K562 (cell line): ENCODE measurements around the gene CCDC178. TPM values are rescaled to one million over a fixed set of nuclear protein-coding genes. Genes with fewer than 3 reads are reported as not detected.

ENCODE experiments used
- ATAC-seq: fragments of 200-7000 bp; cut with Tn5 transposase; 3 replicates; pipeline ENCODE4 v1.9.1; 2020; ENCODE audit warnings: moderate library complexity
- BruUV-seq: library from RNA; stranded (reverse); fragments of 400-500 nt; replicated peaks from 2 replicates; lab custom pipeline; 2021; lab: Mats Ljungman, UMichigan
- CTCF ChIA-PET: fragments of 300-600 bp; formaldehyde crosslinking; extraction: SDS; loops from one replicate; lab custom pipeline; 2021; ENCODE audit warnings: low intra/inter-chr PET ratio; lab: Yijun Ruan, JAX
- POLR2A ChIA-PET: fragments of 300-600, 350-650 bp; sonication (Branson Sonifier 250); formaldehyde crosslinking; extraction: SDS; loops from one replicate; lab custom pipeline; 2021; ENCODE audit warnings: antibody characterized with exemption, inconsistent platforms; lab: Yijun Ruan, JAX
- DNase-seq, 4 experiments: peaks; one replicate each; pipeline versions ENCODE4 v3.0.0 to v3.0.0-alpha.2; 2011 to 2018; ENCODE audit warnings: low spot score in 3 of 4, mixed read lengths in 3 of 4; ENCODE audit errors: extremely low read depth in 1 of 4
- FAIRE-seq: peaks from 2 replicates; lab custom pipeline; 2011; peaks lifted over from hg19 to GRCh38; lab: Jason Lieb, UNC
- H2AFZ ChIP-seq: 2 replicates; pipeline ENCODE4 v1.6.0; 2011; ENCODE audit warnings: low read depth, low read length, control low read depth, inconsistent platforms
- H3K27ac ChIP-seq: fragments of 200-600 bp; 3 replicates; pipeline ENCODE4 v1.8.0; 2011; ENCODE audit warnings: low read depth, mild to moderate bottlenecking, control low read depth, inconsistent platforms, low read length, moderate library complexity, mixed read lengths; ENCODE audit errors: extremely low read depth
- H3K27me3 ChIP-seq, 2 experiments: fragments of 300-600 bp in 1 of 2; 2 replicates in 1 of 2; 3 replicates in 1 of 2; pipeline versions ENCODE4 v1.6.0 to v1.8.0; 2011; ENCODE audit warnings: inconsistent platforms in 2 of 2, low read length in 2 of 2, mild to moderate bottlenecking in 1 of 2, mixed read lengths in 1 of 2, moderate library complexity in 1 of 2; ENCODE audit not compliant: control insufficient read depth in 2 of 2, insufficient read depth in 2 of 2
- H3K36me3 ChIP-seq: fragments of 300-600 bp; 3 replicates; pipeline ENCODE4 v1.8.0; 2011; ENCODE audit warnings: mild to moderate bottlenecking, low read length, inconsistent platforms; ENCODE audit not compliant: control insufficient read depth, insufficient read depth
- H3K4me1 ChIP-seq, 2 experiments: fragments of 200-600 bp in 1 of 2; replicated peaks in 1 of 2; 2 replicates in 1 of 2; 3 replicates in 1 of 2; pipeline versions ENCODE4 v1.5.1 to v1.8.0; 2011; ENCODE audit warnings: inconsistent platforms in 2 of 2, low read length in 2 of 2, mild to moderate bottlenecking in 1 of 2, mixed read lengths in 1 of 2, moderate library complexity in 1 of 2; ENCODE audit not compliant: control insufficient read depth in 2 of 2, insufficient read depth in 2 of 2
- H3K4me2 ChIP-seq: 2 replicates; pipeline ENCODE4 v1.6.1; 2011; ENCODE audit warnings: low read length, control low read depth, inconsistent platforms, mixed read lengths; ENCODE audit not compliant: insufficient read depth
- H3K4me3 ChIP-seq: fragments of 200-600 bp; sonication (generic), shearing (Covaris generic); 2 replicates; pipeline ENCODE4 v1.5.1; 2016; ENCODE audit warnings: control low read depth, inconsistent platforms
- H3K79me2 ChIP-seq: fragments of 200-600 bp; 3 replicates; pipeline ENCODE4 v1.8.0; 2011; ENCODE audit warnings: low read length, inconsistent platforms; ENCODE audit not compliant: control insufficient read depth, insufficient read depth
- H3K9ac ChIP-seq, 2 experiments: 2 replicates each; pipeline versions ENCODE4 v1.6.0 to v1.6.1; 2011; ENCODE audit warnings: low read depth in 2 of 2, low read length in 2 of 2, control low read depth in 1 of 2, inconsistent platforms in 1 of 2, mild to moderate bottlenecking in 1 of 2, mixed read lengths in 1 of 2; ENCODE audit not compliant: insufficient read depth in 1 of 2
- H3K9me1 ChIP-seq: one replicate; pipeline ENCODE4 v1.6.0; 2011; ENCODE audit warnings: inconsistent platforms, mild to moderate bottlenecking, low read length, moderate library complexity; ENCODE audit not compliant: control insufficient read depth, insufficient read depth
- H3K9me3 ChIP-seq: replicated peaks from 2 replicates; pipeline ENCODE4 v1.5.1; 2011; ENCODE audit warnings: low read depth, low read length, inconsistent platforms; ENCODE audit not compliant: control insufficient read depth, insufficient read depth
- H4K20me1 ChIP-seq: replicated peaks from 2 replicates; pipeline ENCODE4 v1.6.1; 2011; ENCODE audit warnings: low read length, inconsistent platforms, mixed read lengths; ENCODE audit not compliant: control insufficient read depth, insufficient read depth
- CBX8 ChIP-seq: fragments of 200-600 bp; sonication (generic); IDR thresholded peaks from 2 replicates; pipeline ENCODE4 v1.6.1; 2012; ENCODE audit warnings: borderline replicate concordance, mixed run types, low read depth, mild to moderate bottlenecking, moderate library complexity, mixed read lengths, low read length, control low read depth, inconsistent platforms; ENCODE audit not compliant: poor library complexity, severe bottlenecking; ENCODE audit errors: extremely low read depth
- CCNT2 ChIP-seq: IDR thresholded peaks from 2 replicates; pipeline ENCODE4 v1.6.1; 2011; ENCODE audit warnings: borderline replicate concordance, low read depth, mild to moderate bottlenecking, moderate library complexity, mixed read lengths, low read length; ENCODE audit not compliant: insufficient read length; ENCODE audit errors: extremely low read depth
- GATAD2A ChIP-seq: fragments of 450-650 bp; IDR thresholded peaks from 2 replicates; pipeline ENCODE4 v1.6.1; 2017
- LEF1 ChIP-seq: fragments of 450-650 bp; IDR thresholded peaks from 2 replicates; pipeline ENCODE4 v1.6.1; 2016; ENCODE audit warnings: mild to moderate bottlenecking
- MAFK ChIP-seq: IDR thresholded peaks from 2 replicates; pipeline ENCODE4 v1.6.1; 2011; ENCODE audit warnings: low read length, improper control_type of control experiment
- MTF1 ChIP-seq: fragments of 250-450 bp; sonication (Bioruptor Pico); IDR thresholded peaks from 2 replicates; pipeline ENCODE4 v1.9.0; 2021; ENCODE audit warnings: moderate library complexity, mild to moderate bottlenecking, inconsistent platforms, borderline replicate concordance
- MXD1 ChIP-seq: fragments of 250-450 bp; sonication (Bioruptor Pico); IDR thresholded peaks from 2 replicates; pipeline ENCODE4 v1.8.0; 2021; ENCODE audit warnings: borderline replicate concordance, mild to moderate bottlenecking, moderate library complexity; ENCODE audit not compliant: poor library complexity, severe bottlenecking
- NBN ChIP-seq: fragments of 450-650 bp; IDR thresholded peaks from 2 replicates; pipeline ENCODE4 v1.6.1; 2016; ENCODE audit warnings: low read depth, mild to moderate bottlenecking
- PTTG1 ChIP-seq: fragments of 450-650 bp; IDR thresholded peaks from 2 replicates; pipeline ENCODE4 v1.6.1; 2016; ENCODE audit warnings: low read depth, mild to moderate bottlenecking, missing genetic modification characterization, missing compliant biosample characterization
- RBM25 ChIP-seq: fragments of 200-400 bp; formaldehyde crosslinking; IDR thresholded peaks from 2 replicates; pipeline ENCODE4 v1.6.1; 2018; ENCODE audit warnings: low read length, low read depth, moderate library complexity; ENCODE audit not compliant: severe bottlenecking
- SAFB ChIP-seq: fragments of 200-400 bp; formaldehyde crosslinking; IDR thresholded peaks from 2 replicates; pipeline ENCODE4 v1.6.1; 2017; ENCODE audit warnings: low read depth, low read length, borderline replicate concordance
- TAF7 ChIP-seq: fragments of 450-650 bp; IDR thresholded peaks from 2 replicates; pipeline ENCODE4 v1.6.1; 2016; ENCODE audit warnings: missing genetic modification characterization, missing compliant biosample characterization
- TRIM24 ChIP-seq, 2 experiments: fragments of 450-650 bp; IDR thresholded peaks; 2 replicates each; pipeline ENCODE4 v1.6.1; 2016
- WGBS: fragments of 100-300 bp; shearing (Covaris generic); methylation state at CpG from one replicate; pipeline ENCODE4 v1.1.6; 2016; ENCODE audit warnings: low coverage, mixed read lengths; ENCODE audit not compliant: insufficient coverage; ENCODE audit errors: missing lambda C conversion rate; 5-methylcytosine and 5-hydroxymethylcytosine counted together
- in situ Hi-C: fragments of 300-500 bp; cut with MboI; formaldehyde crosslinking; loops from 4 replicates; pipeline ENCODE4 v1.15.0; 2018; ENCODE audit warnings: inconsistent platforms, mixed read lengths
- intact Hi-C: fragments of 100-400 bp; cut with micrococcal nuclease; formaldehyde crosslinking; loops from 2 replicates; pipeline ENCODE4 v1.14.2; 2022
- polyA plus RNA-seq, 8 experiments: library from polyadenylated mRNA; depleted of rRNA in 4 of 8; stranded (reverse) in 5 of 8; unstranded in 3 of 8; fragments of >200 nt; fragmentation: Nextera tagmentation in 2 of 8; fragmentation: Illumina TruSeq in 1 of 8; extraction: Ambion mirVana in 2 of 8; extraction: Trizol in 1 of 8; gene quantifications; 2 replicates each; pipeline versions ENCODE4 v1.2.1 to v1.2.3, GENCODE V29; 2011 to 2014; ENCODE audit warnings: inconsistent platforms in 1 of 8, missing spikeins in 1 of 8
- total RNA-seq, 7 experiments: library from RNA; depleted of rRNA in 6 of 7; stranded (reverse); fragments of >200 nt in 6 of 7; fragmentation: Illumina TruSeq in 2 of 7; extraction: Trizol in 2 of 7; gene quantifications; 2 replicates each; pipeline versions ENCODE4 v1.2.1 to v1.2.3, GENCODE V29; 2011 to 2021; ENCODE audit warnings: low replicate concordance in 1 of 7
- TF ChIP-seq, protein P1 (sequence below): fragments of 450-650 bp; IDR thresholded peaks from 2 replicates; pipeline ENCODE4 v1.6.1; 2014; ENCODE audit warnings: low read depth, mild to moderate bottlenecking, moderate library complexity, borderline replicate concordance
- TF ChIP-seq, protein P2 (sequence below): fragments of 450-650 bp; formaldehyde crosslinking; IDR thresholded peaks from 2 replicates; pipeline ENCODE4 v1.4.0; 2022; ENCODE audit warnings: mild to moderate bottlenecking, moderate library complexity

CCDC178 gene
- total and polyA plus RNA-seq, 9 of the 15 experiments (the other 6 are each of a cell fraction or from before 2014, with no cell fraction given): 0.12 to 0.47 (median 0.15) TPM; not detected in 6

- TF ChIP-seq, protein P1, sequence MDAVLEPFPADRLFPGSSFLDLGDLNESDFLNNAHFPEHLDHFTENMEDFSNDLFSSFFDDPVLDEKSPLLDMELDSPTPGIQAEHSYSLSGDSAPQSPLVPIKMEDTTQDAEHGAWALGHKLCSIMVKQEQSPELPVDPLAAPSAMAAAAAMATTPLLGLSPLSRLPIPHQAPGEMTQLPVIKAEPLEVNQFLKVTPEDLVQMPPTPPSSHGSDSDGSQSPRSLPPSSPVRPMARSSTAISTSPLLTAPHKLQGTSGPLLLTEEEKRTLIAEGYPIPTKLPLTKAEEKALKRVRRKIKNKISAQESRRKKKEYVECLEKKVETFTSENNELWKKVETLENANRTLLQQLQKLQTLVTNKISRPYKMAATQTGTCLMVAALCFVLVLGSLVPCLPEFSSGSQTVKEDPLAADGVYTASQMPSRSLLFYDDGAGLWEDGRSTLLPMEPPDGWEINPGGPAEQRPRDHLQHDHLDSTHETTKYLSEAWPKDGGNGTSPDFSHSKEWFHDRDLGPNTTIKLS: no peak
- TF ChIP-seq MXD1 (no peak), CCNT2 (no peak), LEF1 (no peak), MTF1 (no peak)
- TF ChIP-seq, all 486 proteins: peak for 0
Observed at GRCh38 chr18:33334781-33335180, 105.7 kb downstream of the CCDC178 start (continued).

DNA sequence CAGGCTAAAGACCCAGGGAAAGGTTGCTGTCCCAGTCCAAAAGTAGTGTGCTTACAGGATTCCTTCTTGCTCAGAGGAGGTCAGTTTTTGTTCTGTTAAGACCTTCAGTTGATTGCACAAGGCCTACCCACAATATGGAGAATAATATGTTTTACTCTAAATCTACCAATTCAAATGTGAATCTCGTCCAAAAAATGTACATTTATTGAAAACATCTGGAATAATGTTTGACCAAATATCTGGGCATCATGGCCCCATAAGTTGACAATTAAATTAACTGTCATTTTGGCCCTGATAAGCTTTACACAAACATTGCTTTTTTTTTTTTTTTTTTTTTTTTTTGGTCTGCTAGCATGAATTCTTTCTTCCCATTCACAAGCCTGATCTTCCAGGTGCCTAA, 109.8 kb downstream of the CCDC178 start:
- H3K9ac ChIP-seq: no peak overlapping the region
- no peak overlapping the region for H3K4me2 ChIP-seq
- intact Hi-C loops (no loop called here), in situ Hi-C loops (no loop called here)
- CTCF ChIA-PET: no interaction called here
- H3K36me3 ChIP-seq: no peaks in the 10 kb centered on the region
- H2AFZ ChIP-seq: no peak overlapping the region
- H3K79me2 ChIP-seq: no peaks in the 10 kb centered on the region
- POLR2A ChIA-PET: no interaction called here
- no peaks in the 10 kb centered on the region for H4K20me1 ChIP-seq
- H3K27ac ChIP-seq: no peak overlapping the region
- BruUV-seq: no TSS peak
- H3K9me3 ChIP-seq: no peaks in the 10 kb centered on the region
- no peaks in the 10 kb centered on the region for H3K9me1 ChIP-seq
- no peaks in the 10 kb centered on the region for H3K4me1 ChIP-seq
- DNase-seq: no peak
- no peak overlapping the region for H3K4me3 ChIP-seq
- 5% methylated on average over 1 of the region's 1 CpG for WGBS
- no peak for TF ChIP-seq NBN
- TF ChIP-seq MAFK: no peak
- no peak for TF ChIP-seq PTTG1 (tag)
- no peak for TF ChIP-seq TAF7 (tag)
- no peak for TF ChIP-seq RBM25
- TF ChIP-seq TRIM24 (IDR thresholded peaks at IDR 0.05): no peak
- no peak for TF ChIP-seq CBX8
- TF ChIP-seq, protein P2, sequence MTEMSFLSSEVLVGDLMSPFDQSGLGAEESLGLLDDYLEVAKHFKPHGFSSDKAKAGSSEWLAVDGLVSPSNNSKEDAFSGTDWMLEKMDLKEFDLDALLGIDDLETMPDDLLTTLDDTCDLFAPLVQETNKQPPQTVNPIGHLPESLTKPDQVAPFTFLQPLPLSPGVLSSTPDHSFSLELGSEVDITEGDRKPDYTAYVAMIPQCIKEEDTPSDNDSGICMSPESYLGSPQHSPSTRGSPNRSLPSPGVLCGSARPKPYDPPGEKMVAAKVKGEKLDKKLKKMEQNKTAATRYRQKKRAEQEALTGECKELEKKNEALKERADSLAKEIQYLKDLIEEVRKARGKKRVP (CRISPR knock-in tag): no peak
- TF ChIP-seq GATAD2A: no peak
- TF ChIP-seq SAFB: no peak
- no peaks in the 10 kb centered on the region for H3K27me3 ChIP-seq
- no peak for ATAC-seq
- FAIRE-seq: no peak
